Raji (cell line): ENCODE measurements around the gene UBXN6.
A peak's percentile ranks its signal among the peaks of the same experiment; 100 is the strongest.

ENCODE experiments used
- POLR2A ChIP-seq: IDR thresholded peaks from 2 replicates; pipeline ENCODE4 v1.6.1; 2011; ENCODE audit warnings: low read depth, low read length, control low read depth; ENCODE audit not compliant: insufficient read depth

UBXN6 gene

DNA sequence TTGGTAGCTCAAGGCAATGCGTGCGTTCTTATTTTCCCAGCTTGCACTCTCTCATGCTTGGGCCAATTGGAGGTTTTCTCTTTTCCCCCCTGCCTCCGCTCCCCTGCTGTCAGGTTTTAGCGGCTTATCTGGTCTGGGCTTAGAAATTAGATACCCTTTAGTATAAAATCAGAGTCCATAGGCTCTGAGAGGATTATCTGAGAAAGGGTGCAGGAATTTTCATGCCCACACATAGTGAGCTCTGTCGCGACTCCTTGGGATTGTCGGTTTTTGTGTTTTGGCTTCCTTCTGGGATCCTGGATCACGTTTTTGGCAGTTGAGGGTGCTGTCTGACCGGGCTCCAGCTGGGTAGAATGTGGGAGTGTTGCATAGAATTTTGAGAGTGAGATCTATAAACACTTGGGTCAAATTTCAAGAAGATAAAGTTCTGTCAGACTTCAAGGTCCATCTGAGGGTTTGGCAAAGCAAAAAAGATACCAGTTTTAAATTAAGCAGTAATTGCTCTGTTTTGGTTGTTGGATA is 42.7 kb downstream of the UBXN6 start:
- no peak for TF ChIP-seq POLR2A

DNA sequence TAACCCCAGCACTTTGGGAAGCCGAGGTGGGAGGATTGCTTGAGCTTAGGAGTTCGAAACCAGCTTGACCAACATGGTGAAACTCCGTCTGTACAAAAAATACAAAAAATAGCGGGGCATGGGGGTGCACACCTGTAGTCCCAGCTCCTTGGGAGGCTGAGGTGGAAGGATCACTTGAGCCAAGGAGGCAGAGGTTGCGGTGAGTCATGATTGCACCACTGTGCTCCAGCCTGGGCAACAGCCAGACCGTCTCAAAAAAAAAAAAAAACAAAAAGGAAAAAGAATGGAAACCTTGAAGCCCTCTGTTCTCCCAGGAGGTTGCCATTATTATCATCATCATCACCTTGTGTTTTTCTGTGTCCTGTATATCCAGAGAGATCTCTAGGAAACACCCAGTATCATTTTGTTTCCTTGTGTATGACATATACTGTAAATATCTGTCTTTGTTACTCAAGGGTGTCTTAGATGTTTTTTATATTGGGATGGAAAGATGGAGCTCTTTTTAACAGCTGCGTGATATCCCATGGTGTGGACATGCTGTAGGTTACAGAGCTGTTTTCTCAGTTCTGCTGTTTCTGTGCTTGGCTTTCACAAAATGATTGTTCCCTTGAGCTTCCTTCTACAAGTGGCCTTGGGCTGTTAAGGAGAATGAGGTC is 43.3 kb downstream of the UBXN6 start:
- no peak for TF ChIP-seq POLR2A

DNA sequence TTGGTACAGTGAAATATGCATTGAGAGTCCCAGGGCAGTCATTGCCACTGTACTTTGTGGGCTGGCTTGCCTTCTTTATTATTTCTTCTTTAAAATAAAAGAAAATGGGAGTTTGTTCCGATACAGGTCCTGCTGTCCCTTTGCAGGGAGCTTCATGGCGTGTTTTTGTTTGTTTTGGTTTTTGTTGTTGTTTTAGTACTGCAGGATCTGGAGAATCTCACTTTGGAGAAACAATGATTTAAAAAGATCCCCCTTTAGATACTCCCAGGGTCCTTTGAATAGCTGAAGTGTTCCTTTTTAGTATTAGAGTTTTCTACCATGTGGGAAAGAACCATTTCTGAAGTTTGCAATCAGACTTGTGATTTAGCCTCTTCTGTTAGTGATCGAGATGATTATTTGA is 44.0 kb downstream of the UBXN6 start:
- TF ChIP-seq POLR2A = no peak

DNA sequence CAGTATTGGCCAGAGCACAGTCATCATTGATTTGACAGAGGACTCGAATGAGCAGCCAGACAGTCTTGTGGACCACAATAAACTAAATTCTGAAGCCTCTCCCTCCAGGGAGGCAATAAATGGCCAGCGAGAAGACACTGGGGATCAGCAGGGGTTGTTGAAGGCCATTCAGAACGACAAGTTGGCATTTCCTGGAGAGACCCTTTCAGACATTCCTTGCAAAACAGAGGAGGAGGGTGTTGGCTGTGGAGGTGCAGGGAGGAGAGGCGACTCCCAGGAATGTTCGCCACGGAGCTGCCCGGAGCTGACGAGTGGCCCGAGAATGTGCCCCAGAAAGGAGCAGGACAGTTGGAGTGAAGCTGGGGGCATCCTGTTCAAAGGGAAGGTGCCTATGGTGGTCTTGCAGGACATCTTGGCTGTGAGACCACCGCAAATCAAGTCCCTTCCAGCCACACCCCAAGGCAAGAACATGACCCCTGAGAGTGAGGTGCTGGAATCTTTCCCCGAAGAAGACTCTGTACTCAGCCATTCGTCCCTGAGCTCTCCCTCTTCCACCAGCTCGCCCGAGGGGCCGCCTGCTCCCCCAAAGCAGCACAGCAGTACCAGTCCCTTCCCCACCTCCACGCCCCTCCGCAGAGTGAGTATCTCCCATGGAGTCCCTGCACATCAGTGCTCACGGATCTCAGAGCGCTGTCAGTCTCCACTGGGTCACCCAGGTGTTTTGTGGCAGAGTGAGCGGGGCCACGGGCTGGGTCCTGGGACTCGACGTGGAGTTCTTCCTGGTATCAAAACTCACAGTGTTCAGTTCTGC is 48.3 kb downstream of the UBXN6 start:
- no peak for TF ChIP-seq POLR2A

DNA sequence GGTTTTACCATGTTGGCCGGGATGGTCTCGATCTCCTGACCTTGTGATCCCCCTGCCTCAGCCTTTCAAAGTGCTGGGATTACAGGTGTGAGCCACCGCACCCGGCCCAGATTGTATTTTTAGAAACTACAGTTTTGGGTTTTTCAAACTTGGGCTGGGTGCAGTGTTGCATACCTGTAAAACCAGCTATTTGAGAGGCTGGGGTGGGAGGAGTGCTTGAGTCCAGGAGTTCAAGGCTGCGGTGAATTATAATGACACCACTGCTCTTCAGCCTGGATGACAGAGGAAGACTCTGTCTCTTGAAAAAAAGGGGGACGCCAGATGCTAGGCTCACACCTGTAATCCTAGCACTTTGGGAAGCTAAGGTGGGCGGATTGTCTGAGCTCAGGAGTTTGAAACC is 51.0 kb downstream of the UBXN6 start:
- no peak for TF ChIP-seq POLR2A

DNA sequence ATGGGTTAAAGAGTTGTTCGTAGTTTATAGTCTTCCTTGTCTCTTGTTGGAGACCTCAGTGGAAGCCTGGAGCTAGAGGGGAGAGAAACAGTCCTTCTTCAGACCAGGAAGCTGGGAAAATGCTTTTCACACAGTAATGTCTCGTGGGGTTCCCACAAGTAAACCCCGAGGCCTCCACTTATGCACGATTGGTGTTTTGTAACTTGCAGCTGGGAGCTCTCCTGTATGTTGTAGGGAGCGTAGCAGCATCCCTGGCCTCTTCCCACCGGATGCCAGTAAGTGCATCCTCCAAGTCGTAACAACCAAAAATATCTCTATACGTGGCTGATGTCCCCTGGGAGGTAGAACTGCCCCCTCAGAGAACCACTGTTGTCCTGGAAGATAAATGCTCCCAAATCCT is 51.6 kb downstream of the UBXN6 start:
- no peak for TF ChIP-seq POLR2A

DNA sequence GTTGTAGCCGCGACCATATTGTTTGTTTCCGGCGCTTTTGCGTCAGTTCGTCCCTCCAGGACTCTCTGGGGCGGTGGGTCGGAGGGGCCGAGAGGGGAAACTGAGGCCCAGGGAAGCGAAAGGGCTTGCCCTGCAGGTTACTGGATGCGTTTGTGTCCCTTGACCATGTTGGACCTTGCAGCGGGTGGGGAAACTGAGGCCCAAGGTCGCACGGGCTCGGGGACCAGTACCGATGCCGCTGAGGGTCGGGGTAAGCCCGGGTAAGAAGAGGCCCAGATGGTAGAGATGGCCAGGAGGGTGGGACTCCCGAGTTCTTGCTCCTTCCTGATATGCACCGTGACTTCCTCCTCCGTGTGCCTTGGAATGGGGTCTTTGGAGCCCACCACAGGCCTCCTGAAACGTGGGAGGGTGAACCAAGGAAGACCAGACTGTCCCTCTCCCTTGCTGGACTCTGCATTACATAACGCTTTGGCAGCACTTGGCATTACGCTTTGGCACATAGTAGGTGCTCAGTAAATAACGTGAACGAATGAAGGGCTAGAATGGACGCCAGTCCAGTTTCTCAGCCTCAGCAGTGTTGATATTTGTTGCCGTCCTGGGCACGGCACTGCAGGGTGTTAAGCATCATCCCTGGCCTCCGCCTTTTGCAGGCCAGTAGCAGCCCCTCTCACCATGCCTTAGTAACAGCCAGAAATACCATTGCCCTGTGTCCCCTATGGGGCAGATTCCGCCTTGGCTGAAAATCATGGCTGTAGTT is 54.4 kb downstream of the UBXN6 start:
- TF ChIP-seq POLR2A = no peak

DNA sequence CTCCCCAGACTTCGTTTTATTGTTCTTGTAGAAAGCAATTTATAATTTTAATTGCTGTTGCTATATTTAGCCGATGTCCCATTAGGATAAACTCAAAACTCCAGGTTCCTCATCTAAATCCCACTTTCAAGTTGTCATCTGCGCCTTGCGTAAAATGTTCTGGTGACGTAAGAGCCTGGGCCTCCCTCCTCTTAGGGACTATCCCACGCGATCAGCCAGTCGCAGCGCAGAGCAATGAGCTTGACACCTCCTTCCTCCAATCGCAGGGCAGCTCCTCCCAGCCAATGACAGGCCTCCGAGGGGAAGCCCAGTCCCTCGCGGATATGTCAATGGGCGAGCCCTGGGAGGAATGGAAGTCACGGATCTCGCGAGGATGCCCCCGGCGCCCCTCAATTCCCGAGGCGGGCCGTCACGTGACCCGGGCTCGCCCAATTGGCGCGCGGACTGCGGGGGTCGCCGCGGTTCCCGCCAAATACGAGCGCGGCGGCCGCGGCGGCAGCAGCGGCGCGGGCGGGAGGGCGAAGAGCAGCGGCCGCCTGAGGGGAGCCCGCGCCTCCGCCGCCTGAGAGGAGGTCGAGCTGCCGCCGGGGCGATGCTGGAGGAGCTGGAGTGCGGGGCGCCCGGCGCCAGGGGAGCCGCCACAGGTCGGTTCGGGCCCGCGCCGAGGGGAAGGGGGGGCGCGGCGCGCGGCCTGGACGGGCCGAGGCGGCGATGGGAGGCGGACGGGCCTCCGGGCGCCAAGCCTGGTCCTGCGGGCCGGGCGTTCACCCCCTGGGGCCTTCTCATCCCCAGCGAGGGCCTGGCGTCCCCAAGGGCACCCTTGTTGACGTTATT is 55.2 kb downstream of the UBXN6 start, which contains the start of gene CHAF1A:
Gene CHAF1A (plus strand): TSS at position 470 of the 834 bp plus-strand sequence. CDS start 123 bp downstream, at position 593.
- peak; percentile 65 for TF ChIP-seq POLR2A

DNA sequence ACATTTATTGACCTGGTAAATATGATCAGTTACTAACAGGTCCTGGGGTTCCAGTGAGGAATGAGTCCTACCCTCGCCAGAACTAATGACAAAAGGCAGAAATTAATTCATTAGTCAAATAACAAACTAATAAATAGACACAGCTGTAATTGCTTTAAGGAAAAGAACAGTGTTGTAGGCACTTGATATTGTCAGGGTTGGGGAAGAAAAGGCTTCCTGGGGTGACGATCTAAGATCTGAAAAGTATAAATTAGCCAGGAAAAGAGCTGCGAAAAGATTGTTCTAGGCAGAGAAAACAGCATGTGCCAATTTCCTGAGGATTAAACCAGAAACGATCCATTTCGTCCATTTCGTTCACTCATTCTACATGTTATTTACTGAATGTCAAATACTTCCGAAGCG is 55.8 kb downstream of the UBXN6 start:
- TF ChIP-seq POLR2A = no peak

DNA sequence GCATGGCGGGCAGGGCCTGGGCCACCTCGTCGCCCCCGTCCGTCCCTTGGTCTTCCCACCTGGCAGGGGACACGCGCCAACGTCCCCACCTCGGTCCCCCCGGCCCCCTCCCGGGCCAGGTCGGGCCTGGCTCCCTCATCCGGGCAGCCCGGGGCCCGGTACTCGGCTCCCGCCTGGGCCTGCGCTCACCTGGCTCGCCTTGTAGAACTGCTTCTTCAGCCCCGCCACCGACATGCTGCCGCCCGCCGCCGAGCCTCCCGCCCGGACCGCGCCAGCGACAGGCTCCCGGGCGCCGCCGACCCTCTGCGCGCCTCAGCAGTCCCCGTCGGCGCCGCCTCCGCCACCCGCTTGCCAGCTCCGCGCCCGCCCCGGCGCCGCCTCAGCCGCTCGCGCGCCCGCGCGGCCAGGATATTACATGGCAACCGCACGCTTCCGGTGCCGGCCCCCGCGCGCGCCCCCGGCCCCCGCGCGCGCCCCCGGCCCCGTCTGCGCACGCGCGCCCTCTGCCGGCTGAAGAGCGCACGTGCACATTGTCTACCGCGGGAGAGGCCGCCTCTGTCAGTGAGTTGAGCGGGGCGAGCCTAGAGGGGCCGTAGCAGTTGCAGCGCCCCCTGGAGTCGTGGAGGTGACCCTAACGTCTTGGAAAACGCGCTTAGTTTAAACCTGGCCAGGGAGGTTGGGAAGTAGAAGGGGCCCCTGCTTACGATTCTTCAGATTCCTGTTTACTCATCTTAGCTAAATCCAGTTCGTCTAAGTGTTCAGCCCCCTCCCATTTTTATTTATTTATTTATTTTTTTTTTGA is 57.3 kb downstream of the UBXN6 start, which contains the start of gene SH3GL1:
Gene SH3GL1 (minus strand): TSS at position 413 of the 802 bp plus-strand sequence. CDS start 179 bp downstream, at position 234.
- TF ChIP-seq POLR2A = peak; percentile 81

DNA sequence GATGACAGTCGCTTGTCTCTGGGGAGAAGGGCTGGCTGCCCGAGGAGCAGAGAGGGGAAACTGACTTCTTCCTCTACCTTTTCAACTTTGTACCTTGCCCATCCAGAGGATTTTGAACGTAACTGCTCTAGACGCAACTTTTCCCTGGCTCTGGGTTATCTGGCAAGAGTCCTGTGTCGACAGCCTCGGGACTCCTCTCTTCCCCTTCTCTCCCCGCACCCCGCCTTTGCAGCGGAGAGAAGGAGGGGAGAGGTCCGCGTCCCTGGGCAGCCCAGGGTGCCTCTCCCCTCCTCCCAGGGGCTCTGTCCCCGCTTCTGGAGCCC is 57.8 kb downstream of the UBXN6 start:
- no peak for TF ChIP-seq POLR2A

DNA sequence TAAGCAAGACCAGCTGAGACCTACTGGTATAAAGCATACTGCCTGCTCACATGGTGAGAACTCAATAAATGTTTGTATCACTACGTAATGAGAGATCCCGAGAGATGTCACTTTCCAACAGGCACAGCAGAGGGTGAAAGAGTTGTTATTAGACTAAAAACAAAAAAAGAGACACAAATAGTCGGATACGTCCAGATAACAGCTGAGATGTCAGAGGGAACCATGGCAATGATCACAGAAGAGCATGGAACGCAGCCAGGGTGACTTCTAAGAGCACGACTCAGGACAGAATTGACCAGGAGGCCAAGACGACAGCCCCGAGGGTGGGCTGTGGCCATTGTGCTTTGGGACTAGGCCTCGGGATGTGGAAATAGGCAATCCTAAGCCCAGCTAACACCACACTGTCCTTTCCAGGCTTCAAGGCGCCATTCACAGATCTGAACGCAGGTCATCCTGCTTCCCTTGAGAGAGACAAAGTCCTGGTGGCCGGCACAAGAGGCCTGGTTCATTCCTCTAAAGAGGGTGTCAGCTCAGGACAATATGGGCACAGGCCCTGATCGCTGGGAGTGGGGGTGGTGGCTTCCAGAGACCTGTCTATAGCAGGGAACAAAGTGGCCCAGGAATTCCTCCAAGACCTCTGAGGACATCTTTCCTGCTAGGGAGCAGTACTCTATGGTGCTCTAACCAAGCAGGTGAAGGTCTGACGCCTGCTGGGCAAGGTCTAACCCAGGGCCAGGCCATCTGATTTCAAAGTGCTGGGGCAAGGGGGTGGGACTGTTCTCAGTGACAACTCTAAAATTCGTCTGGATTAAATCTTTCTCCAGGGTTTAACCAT is 60.4 kb downstream of the UBXN6 start:
- TF ChIP-seq POLR2A = no peak
